HT1080 (cell line): ENCODE results near the gene EMC7. TPM values are rescaled to one million over a fixed set of nuclear protein-coding genes. Genes with fewer than 3 reads are reported as not detected.
A peak's percentile ranks its signal among the peaks of the same experiment; 100 is the strongest.
"Not testable (repeated sequence)": the region's sequence is repeated elsewhere in the genome, so short reads cannot be mapped to it uniquely, and the experiment has no call there.

Experiments
- DNase-seq: peaks from one replicate; pipeline ENCODE4 v3.0.0-alpha.2; 2015; ENCODE audit warnings: low read depth
- polyA plus RNA-seq, 2 experiments: library from polyadenylated mRNA; depleted of rRNA; stranded (reverse); fragments of >200 nt; gene quantifications; 2 replicates each; pipeline ENCODE4 v1.2.3, GENCODE V29; 2015
- total RNA-seq: library from RNA; depleted of rRNA; stranded (reverse); fragments of >200 nt; shearing (Covaris generic); gene quantifications from 2 replicates; pipeline ENCODE4 v1.2.3, GENCODE V29; 2014; rRNA removed

The EMC7 gene
- total RNA-seq = 33.5 and 46.5 TPM in 2 replicates
- 88.9 and 89.5 TPM in 2 replicates for polyA plus RNA-seq (2015; cell fraction: cytosol; rRNA removed)
- 48.2 and 52.6 TPM in 2 replicates for polyA plus RNA-seq (2015; cell fraction: nucleus; rRNA removed)

DNA sequence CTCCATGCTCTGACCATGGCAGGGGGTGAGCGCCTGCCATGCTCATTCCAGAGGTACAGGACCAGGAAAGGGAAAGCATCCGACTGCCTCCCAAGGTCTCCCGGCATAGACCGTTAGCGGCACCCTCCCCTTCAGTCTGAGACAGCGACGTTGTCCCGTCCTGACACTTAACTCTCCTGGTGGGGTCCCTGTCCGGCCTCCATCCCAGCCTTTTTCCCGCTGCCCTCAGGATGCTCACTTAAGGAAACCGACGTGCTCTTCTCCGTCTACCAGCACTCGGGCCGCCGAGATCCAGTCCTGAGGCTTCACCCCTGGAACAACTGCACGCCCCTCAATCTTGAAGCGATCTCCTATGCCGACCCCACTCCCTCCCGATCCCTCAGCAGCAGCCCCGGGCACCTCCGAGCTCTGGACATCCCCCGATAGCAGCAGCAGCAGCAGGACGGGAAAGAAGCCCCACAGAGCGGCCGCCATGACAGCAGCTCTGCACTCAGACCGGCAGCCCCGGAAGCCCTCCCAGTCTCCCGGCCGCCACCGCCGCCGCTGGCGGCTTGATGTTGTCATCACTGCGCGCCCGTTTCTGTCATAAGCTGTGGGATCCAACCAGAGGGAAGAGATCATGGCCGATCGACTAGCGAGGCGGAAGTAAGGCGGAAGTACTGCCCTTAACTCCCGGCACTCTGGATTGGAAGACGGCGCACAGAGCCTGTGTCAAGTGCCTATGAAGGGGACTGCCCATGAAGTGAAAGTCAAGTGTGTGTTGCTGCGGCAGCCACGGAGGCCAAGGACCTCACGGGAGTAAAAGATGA lies at the start of gene EMC7, which contains the start of gene PGBD4:
Gene EMC7, minus strand, starts transcription at position 497 of the 809 bp plus-strand sequence. Its CDS starts 23 bp downstream, at position 474.
Gene PGBD4, plus strand, starts transcription at position 718 of the 809 bp plus-strand sequence. CDS start 449 bp downstream, outside the sequence.
- peak; percentile 98 for DNase-seq

DNA sequence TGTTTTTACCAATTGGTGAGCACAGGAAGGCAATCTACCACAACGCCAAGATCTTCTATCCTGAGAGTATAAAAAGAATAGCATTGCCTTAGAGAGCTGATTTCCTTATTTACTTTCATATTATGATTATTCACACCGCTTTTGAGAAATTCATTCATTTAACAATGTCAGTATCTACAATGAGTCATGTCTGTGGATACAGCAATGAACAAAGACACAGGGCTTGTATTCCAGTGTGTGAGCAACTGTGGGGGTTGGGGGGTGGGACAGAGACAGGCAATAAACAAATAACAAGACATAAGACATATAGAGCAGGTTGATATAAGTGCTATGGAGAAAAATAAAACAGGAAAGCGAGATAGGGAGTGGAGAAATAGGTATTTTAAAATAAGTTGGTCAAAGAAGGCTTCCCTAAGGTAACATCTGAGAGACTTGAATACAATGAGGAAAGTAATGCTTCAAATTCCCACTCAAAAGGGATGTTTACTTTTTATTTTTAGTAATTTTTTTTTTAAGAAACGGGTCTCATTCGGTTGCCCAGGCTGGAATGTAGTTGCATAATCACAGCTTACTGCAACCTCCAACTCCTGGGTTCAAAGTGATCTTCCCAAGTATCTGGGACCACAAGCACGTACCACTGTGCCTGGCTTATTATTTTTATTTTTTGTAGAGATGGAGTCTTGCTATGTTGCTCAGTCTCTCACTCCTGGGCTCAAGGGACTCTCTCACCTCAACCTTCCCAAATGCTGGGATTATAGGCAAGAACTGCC lies 45.9 kb upstream of the EMC7 start:
- DNase-seq = peak; percentile 19

DNA sequence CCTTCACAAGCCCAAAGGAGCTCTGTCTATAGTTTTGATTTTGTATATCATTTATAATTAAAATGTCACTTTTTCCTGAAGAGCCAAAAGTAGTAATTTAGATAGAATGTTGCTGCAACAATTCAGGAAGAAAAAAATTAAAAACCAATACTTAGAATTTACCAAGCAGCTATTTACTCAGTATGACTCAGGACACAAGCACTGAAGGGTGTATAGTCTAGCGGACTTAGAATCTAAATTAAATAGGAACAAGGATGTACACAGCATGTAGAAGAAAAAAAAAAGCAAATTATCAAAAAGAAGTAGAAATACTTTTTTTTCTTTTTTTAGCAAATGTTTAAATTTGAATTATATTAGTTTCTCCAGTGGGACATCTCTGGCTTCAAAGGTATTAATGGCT lies 31.8 kb upstream of the EMC7 start:
- no peak for DNase-seq

DNA sequence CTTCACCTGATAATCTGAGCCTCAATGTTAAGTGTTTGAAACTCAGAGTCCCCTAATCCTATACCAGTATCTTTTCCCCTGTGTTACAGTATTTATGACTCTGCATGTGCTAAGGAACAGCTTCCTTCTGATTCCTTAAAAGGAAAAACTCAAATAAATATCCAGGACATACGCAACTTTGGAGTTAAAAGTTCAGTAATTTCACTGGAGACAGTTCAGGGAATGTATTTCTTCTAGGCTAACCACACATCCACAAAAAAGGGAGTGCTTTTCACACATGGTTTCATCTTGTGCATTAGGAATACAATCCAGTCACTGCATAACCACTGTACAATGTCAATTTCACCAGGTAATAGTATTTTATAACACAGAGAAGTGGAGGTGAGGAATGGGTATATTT lies 31.2 kb upstream of the EMC7 start:
- DNase-seq = no peak

DNA sequence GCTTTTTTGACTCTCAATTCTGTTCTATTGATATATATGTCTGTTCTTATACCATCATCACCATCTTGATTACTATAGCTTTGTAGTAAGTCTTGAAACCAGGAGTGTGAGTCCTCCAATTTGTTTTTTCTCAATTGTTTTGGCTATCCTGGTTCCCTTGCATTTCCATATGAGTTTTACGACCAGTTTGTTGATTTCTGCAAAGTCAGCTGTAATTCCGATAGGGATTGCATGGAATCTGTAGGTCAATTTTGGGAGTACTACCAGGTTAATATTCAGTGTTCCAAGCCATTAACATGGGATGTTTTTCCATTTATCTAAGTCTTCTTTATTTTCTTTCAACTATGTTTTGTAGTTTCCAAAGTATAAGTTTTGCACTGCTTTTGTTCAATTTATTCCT lies 27.2 kb upstream of the EMC7 start:
- no peak for DNase-seq

DNA sequence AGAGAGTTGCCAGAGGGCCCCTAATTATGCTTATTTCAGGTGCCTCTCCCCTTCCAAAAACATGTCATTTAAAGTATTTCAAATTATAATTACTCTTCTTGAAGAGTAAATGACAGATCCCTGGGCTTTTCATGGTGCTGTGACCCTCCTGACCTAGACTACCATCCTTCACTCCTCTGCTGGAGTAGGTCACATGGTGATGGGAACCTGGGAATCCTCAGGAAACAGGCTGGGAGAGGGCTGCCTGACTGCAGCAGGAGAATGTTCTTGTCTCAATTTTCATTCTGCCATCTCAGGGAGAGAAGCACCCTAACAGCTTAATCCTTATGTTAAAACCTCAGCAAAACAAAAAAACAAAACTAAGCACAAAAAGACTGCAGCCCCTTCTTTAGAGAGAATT lies 24.9 kb upstream of the EMC7 start:
- DNase-seq = no peak

DNA sequence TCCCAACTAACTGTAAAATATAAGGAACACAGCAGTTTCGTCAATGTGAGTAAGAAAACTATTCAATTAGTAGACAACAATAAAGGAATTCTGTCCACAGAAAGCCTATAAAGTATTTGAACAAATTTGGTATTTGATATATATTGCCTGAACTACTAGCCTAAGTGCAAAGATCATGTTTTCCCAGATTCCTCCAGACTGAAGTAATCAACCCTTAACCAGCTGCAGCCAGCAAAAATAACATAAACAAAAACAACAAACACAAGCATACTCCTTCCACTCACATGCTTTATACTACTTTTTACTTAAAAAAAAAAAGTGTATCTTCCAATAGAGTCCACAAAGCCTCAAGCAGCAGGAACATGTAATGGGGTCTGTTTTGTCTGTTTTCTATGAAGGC lies 24.3 kb upstream of the EMC7 start:
- DNase-seq = no peak

DNA sequence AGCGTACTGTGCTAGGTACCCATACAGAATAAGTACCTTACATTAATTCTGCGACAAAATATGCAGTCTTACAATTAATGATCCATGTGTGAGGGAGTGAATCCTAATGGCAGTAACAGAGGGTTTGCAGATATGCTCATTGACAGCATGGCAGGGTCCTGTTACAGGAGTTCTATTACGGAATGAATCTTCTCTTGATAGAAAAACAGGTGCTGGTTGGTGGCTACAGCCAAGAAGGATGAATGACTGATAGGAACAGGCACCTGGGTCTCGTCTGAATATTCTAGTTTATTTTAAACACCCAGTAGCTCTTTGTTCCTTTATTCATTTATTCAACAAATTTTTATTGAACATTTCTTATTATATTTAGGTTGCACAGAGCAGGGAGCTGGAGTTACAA lies 23.0 kb upstream of the EMC7 start:
- no peak for DNase-seq

DNA sequence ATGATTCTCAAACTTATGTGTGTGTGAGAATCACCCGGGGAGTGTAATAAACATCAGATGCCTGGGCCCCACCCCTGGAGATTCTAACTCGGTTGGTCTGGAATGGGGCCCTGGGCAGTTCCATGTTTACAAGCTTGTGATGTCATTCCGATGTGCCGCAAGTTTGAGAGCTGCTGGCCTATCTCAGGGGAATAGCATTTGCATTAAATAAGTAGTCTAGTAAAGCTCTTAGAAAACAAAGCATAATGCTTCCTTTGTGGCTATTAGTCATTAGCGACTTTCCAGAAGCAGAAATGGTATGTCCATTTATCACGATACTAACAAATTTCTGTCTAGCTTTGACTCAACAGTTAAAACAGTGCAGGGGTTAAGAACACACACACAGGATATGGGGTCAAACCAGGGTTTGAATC lies 21.1 kb upstream of the EMC7 start:
- peak; percentile 82 for DNase-seq

DNA sequence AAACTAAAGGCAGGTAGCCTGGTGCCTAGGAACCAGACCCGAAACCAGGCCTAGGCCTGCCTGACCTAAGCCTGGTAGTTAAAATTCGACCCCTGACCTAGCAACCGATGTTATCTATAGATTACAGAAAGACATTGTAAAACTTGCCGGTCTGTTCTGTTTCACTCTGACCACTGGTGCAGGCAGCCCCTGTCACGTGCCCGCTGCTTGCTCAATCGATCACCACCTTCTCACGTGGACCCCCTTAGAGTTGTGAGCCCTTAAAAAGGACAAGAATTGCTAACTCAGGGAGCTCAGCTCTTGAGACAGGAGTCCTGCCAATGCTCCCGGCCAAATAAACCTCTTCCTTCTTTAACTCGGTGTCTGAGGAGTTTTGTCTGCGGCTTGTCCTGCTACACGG lies 20.1 kb upstream of the EMC7 start:
- DNase-seq = not testable (repeated sequence)

DNA sequence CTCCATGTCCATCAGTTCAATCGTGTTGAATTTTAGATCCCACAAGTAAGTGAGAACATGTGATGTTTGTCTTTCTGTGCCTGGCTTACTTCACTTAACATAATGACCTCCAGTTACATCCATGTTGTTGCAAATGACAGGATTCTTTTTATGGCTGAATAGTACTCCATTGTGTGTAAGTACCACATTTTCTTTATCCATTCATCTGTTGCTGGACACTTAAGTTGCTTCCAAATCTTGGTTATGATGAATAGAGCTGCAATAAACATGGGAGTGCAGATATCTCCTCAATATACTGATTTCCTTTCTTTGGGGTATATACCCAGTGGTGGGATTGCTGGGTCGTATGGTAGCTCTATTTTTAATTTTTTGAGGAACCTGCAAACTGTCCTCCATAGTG lies 18.8 kb upstream of the EMC7 start:
- not testable (repeated sequence) for DNase-seq

DNA sequence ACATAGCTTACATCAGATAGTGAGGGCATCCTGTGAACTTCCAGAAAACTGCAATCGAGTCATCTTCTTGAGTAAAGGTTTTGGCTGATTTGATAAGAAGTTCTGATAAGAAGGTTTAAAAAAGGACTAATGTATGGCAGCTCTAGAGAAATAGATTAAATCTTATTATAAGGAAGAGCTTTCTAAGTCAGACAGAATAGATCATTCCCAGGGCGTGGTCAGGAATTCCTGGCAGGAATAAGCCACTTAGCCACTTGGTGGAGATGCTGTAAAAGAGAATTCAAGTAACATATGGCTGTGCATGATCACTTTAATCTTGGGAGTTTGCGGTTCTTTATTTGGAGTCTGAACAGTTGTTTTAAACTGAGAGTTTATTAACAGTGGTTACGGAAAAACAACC lies 17.6 kb upstream of the EMC7 start:
- DNase-seq = peak; percentile 13

DNA sequence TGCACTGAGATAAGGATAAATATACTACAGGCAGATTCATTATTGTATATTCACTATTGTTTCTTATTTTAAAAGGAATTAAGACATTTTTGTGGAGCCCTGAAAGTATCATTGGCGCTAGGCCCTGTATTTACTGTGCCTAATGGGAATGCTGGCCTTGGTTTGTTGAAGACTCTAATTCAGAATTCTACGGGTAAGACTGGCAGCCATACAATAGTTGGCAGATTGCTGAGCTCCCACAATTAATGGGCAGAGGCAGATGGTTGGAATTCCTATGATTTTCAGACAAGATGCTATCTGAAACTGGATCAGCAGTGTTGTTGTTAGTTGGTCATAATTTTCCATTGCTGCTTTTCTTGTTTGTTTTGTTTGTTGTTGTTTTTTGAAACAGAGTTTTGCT lies 15.0 kb upstream of the EMC7 start:
- DNase-seq = no peak

DNA sequence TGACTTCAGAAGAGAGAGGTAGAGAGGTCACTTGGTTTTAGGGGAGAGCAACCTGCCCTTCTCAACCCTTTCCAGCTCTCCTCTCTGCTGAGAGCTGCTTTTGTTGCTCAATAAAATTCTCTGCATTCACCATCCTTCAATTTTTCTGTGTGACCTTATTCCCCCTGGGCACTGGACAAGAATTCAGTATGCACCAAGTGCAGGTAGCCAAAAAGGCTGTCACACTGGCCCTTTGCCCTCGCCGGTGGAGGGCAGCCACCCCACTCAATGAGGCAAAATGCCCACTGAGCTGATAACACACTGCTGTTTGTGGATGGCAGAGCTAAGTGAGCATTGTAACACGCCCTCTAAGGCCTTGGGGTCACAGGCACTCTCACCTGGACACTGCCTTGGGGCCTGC lies 13.1 kb upstream of the EMC7 start:
- no peak for DNase-seq

DNA sequence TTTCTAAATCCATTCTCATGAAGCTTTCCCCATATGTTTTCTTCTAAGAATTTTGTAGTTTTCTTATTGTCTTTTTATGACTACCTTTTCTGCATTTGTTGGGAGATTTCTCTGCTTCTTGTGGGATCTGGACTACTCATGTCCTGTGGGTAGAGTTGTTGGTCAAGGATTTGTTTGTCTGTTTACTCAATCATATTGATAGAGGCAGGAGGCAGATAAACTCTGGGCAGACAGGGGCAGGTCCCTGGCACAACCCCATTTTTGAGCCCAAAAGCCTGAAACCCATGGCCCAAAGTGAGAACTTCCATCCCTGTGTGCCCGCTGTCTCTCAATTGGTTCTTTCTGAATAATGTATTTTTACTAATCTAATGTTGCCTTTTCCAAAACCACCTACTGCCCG lies 12.6 kb upstream of the EMC7 start:
- DNase-seq = no peak

DNA sequence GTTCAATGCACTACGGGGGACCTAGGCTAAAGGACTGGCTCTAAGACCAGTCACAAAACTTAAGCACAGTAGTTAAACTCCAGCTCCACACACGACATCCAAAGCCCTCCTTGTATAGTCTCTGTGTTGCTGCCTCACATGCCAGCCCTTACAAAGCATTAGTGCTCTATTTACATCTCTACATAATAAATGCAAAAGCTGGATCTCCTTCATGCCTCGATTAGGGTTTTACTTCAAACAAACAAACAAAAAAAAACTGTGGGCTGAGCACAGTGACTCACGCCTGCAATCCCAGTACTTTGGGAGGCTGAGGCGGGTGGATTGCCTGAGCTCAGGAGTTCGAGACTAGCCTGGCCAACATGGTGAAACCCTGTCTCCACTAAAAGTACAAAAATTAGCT lies 9.8 kb upstream of the EMC7 start:
- DNase-seq = no peak

DNA sequence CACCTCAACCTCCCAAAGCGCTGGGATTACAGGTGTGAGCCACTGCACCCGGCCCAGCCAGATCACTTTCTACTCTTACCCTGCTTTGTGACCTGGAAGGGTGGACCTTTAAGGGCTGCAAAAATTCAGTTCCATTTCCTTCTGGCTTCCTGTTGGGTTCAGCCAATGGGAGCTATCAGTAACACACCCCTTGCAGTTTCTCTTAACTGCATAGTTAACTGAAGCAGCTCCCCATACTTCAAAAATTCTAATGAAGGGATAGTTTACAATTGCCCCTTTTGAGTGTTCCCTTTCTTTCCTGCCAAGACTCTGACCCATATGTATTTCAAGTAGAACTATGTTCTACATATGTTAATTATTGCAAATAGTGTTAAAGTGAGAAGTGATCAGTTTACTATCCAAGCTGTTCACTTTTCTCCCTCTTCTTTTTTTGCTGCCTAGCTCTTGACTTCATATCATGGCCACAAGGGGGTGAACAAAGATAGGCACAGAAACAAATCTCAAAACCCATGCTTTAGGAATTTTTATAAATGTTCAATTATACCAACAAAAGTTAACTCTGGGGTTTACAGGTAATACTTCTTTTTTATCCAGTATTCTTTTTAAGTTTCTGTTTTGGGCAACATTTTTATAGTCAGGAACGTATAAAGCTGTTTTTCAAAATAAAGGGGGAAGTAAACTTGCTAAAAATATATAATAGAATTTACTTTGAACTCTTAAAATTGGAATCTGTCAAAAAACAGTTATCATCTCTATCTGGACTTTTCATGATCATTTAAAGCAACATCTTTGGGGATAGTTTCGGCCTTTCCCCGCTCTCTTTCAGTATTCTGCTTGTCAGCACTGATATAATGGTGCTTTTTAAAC lies 8.4 kb upstream of the EMC7 start:
- DNase-seq = peak; percentile 47

DNA sequence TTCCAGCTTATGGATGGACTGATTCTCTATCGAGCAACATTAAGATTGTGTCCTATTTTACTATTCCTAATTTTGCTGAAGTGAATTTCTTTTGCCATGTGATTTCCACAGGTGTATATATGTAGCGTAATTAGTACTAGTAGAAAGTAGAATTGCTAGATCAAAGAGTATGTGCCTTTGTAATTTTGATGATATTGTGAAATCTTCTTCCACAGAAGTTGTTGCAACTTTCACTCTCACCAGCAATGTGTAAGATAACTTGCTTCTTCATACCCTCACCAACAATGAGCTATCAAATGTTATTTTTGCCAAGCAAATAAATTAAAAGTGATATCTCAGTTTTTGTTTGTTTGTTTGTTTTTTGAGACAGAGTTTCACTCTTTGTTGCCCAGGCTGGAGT lies 5.7 kb upstream of the EMC7 start:
- no peak for DNase-seq

DNA sequence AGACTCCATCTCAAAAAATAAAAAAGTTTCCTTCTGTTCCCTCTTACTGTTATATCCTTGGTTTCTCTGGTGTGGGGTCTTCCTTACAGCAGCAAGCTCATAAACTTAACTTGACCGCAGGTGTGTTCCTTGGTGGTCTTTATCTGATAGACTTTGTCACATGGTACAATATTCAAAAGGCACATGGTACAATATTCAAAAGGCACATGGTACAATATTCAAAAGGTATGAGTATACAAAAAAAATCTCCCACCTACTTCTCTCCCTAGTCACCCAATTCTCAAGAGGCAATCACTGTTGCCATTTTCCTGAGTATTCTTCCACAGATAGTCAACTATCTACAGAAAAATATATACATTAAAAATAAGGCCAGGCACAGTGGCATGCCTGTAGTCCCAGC lies 4.8 kb upstream of the EMC7 start:
- DNase-seq = no peak

DNA sequence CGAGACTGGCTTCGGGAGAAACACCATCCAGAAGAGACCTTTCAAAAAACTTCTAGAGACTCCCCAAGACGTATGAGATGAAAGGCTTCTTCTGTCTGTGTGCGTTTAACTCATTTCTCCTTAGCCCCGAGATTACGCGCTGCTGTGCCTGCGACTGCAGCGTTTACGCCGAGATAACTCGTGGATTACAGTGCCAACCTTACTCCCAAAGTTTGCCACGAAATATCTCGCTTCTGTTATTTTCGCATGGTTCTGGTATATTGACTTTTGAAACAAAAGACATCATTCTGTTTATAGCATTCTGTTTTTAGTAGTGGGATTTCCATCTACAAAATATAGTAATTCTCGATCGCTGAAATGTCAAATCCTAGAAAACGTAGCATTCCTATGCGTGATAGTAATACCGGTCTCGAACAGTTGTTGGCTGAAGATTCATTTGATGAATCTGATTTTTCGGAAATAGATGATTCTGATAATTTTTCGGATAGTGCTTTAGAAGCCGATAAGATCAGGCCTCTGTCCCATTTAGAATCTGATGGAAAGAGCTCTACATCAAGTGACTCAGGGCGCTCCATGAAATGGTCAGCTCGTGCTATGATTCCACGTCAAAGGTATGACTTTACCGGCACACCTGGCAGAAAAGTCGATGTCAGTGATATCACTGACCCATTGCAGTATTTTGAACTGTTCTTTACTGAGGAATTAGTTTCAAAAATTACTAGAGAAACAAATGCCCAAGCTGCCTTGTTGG lies 688 bp upstream of the EMC7 start:
- no peak for DNase-seq

DNA sequence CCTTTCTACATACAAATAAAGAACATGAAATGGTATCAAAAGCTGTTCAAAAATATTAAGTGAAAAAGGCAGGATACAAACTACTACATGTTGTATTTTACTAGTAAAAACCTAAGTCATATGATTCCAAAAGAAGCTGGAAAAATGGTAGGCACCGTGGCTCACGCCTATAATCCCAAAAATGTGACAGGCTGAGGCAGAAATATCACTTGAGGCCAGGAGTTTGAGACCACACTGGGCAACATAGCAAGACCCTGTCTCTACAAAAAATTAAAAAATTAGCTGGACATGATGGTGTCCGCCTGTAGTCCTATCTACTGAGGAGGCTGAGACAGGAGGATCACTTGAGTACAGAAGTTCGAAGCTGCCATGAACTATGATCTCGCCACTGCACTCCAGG lies 1.7 kb downstream of the EMC7 start:
- DNase-seq = no peak
